ENCODE data around the gene ZNF718. TPM values are rescaled to one million over a fixed set of nuclear protein-coding genes. Genes with fewer than 3 reads are reported as not detected.

ZNF718 gene
- total and polyA plus RNA-seq, 2 of the 8 experiments (the other 6 are each of a cell fraction or from before 2014, with no cell fraction given): 3.3 to 19.5 TPM

- Histone ChIP-seq H3K56ac (replicated peaks; ENCODE audit: insufficient read length, low read depth, low read length) (no peak overlapping the region), H3K4me3 (ENCODE audit: extremely low read depth in 1 of 4, insufficient read depth in 2 of 4, low read depth in 3 of 4, low read length in 4 of 4) (no peak overlapping the region), H3K9me3 (ENCODE audit: insufficient read depth in 2 of 2, low read depth in 1 of 2, low read length in 1 of 2) (peaks cover 9 to 12% of the 10 kb centered on the region in 2 experiments)
- no peak for TF ChIP-seq KDM1A (IDR thresholded peaks at IDR 0.05; ENCODE audit: borderline replicate concordance, low read length)
- TF ChIP-seq RBBP5 (IDR thresholded peaks at IDR 0.05; ENCODE audit: borderline replicate concordance, low read depth, low read length): no peak
- no peak for TF ChIP-seq CREB1 (IDR thresholded peaks at IDR 0.05)
- TF ChIP-seq E2F6 (IDR thresholded peaks at IDR 0.05): no peak
- no peak for TF ChIP-seq RXRA (IDR thresholded peaks at IDR 0.05; ENCODE audit: insufficient read depth, low read depth, low read length)
- TF ChIP-seq SUZ12 (IDR thresholded peaks at IDR 0.05; ENCODE audit: low read length): no peak
- TF ChIP-seq BRCA1 (IDR thresholded peaks at IDR 0.05; ENCODE audit: low read depth, low read length): no peak
- no peak for TF ChIP-seq TEAD4 (IDR thresholded peaks at IDR 0.05; ENCODE audit: low read depth, low read length)
- TF ChIP-seq RNF2 (IDR thresholded peaks at IDR 0.05; ENCODE audit: borderline replicate concordance, low read depth, low read length, missing control alignments, poor library complexity, severe bottlenecking): no peak
- no peak for TF ChIP-seq KDM5A (IDR thresholded peaks at IDR 0.05; ENCODE audit: low read length)
- no peak for TF ChIP-seq HDAC2 (IDR thresholded peaks at IDR 0.05; ENCODE audit: borderline replicate concordance in 1 of 2, low read depth in 2 of 2, low read length in 2 of 2)
These were observed 63.8 kb downstream of the ZNF718 start for GRCh38 chr4:188091-188490.

More at GRCh38 chr4:188091-188490, 63.8 kb downstream of the ZNF718 start:
- H2AFZ ChIP-seq (ENCODE audit: low read length): no peak overlapping the region
- H2BK15ac ChIP-seq (ENCODE audit: low read length): no peak overlapping the region
- no peak for FAIRE-seq
- no peaks in the 10 kb centered on the region for H3K36me3 ChIP-seq (ENCODE audit: control insufficient read depth in 2 of 4, insufficient read depth in 4 of 4, low read length in 3 of 4)
- 0 out of 4 replicates have a peak, but pooled peaks cover 0 to 2% of the 10 kb centered on the region in 2 experiments for H3K79me2 ChIP-seq (ENCODE audit: control insufficient read depth in 1 of 2, insufficient read depth in 2 of 2, low read length in 2 of 2)
- ChIA-PET POLR2A (ENCODE audit: partially characterized antibody) (interaction anchor here (0.9 kb wide), 2 partner anchors 9 to 30 kb away, joined by 3 to 4 read pairs; no protein-coding TSS in a partner anchor), CTCF (ENCODE audit: partially characterized antibody) (no interaction called here)
- H4K8ac ChIP-seq (ENCODE audit: extremely low read depth, insufficient read depth, low read length): no peak overlapping the region
- no peak overlapping the region for H3K9ac ChIP-seq (replicated peaks in 1 of 4; ENCODE audit: extremely low read depth in 1 of 4, low read depth in 3 of 4, low read length in 3 of 4)
- H3K79me1 ChIP-seq (ENCODE audit: low read depth, low read length): no peaks in the 10 kb centered on the region
- no peak overlapping the region for H3K27ac ChIP-seq (ENCODE audit: low read depth, low read length)
- H3K4me2 ChIP-seq (ENCODE audit: insufficient read depth in 1 of 2, low read depth in 2 of 2, low read length in 2 of 2): no peak overlapping the region
- no peak overlapping the region for H2AK5ac ChIP-seq (ENCODE audit: low read depth, low read length)
- no peak for DNase-seq (ENCODE audit: low read depth in 1 of 2, low spot score in 2 of 2)
- no peak overlapping the region for H3K18ac ChIP-seq (ENCODE audit: extremely low read depth, low read length)
- no peaks in the 10 kb centered on the region for H3K23me2 ChIP-seq (ENCODE audit: low read depth, low read length)
- no peak overlapping the region for H4K5ac ChIP-seq (ENCODE audit: insufficient read length, low read depth, low read length)
- no peak overlapping the region for H3K4ac ChIP-seq (replicated peaks; ENCODE audit: insufficient read length, low read depth, low read length)
- H3K14ac ChIP-seq (ENCODE audit: insufficient read length): no peak overlapping the region
- WGBS, 2 experiments (ENCODE audit: extremely low coverage in 1 of 2, insufficient coverage in 1 of 2, insufficient read length in 1 of 2, insufficient replicate concordance in 2 of 2, low coverage in 1 of 2, low lambda C conversion rate in 2 of 2, missing lambda C conversion rate in 1 of 2): 85% methylated on average over 3 of the region's 3 CpGs; no CpG with 5 or more reads in 1 of the 2 experiments
- no peak overlapping the region for H2BK20ac ChIP-seq (ENCODE audit: low read length)
- no peak overlapping the region for H2BK5ac ChIP-seq (ENCODE audit: low read depth, low read length)
- no peaks in the 10 kb centered on the region for H3K4me1 ChIP-seq (replicated peaks in 1 of 4; ENCODE audit: control insufficient read depth in 3 of 4, insufficient read depth in 4 of 4, low read length in 3 of 4)
- H4K91ac ChIP-seq (replicated peaks; ENCODE audit: insufficient read length, low read length): no peak overlapping the region
- no peaks in the 10 kb centered on the region for H4K20me1 ChIP-seq (replicated peaks in 1 of 2; ENCODE audit: control insufficient read depth in 1 of 2, insufficient read depth in 2 of 2, low read length in 2 of 2)
- H3K23ac ChIP-seq (ENCODE audit: insufficient read length): no peak overlapping the region
- no peak overlapping the region for H2BK12ac ChIP-seq (ENCODE audit: low read depth, low read length)
- no peaks in the 10 kb centered on the region for H3K27me3 ChIP-seq (replicated peaks in 1 of 4; ENCODE audit: control insufficient read depth in 3 of 4, extremely low read depth in 1 of 4, insufficient read depth in 3 of 4, low read length in 3 of 4)
- no peak overlapping the region for H2BK120ac ChIP-seq (replicated peaks; ENCODE audit: low read depth, low read length)
